Measurements from ENCODE around the gene CCDC102A. TPM values are rescaled to one million over a fixed set of nuclear protein-coding genes. Genes with fewer than 3 reads are reported as not detected.

Gene CCDC102A
- total RNA-seq, 4 donors from 2014 or later, result 1.2 to 9.3 (median 3.4) TPM

GRCh38 chr16:57527027-57527426, 9.3 kb downstream of the CCDC102A start:
- no peaks in the 10 kb centered on the region for H3K4me1 ChIP-seq
- no peak overlapping the region for H3K4me3 ChIP-seq
- DNase-seq (no peak), ATAC-seq (no peak)
- H3K9me3 ChIP-seq, result no peaks in the 10 kb centered on the region
- TF ChIP-seq CTCF (IDR thresholded peaks at IDR 0.05 in 4 of 5, conservative IDR thresholded peaks at IDR 0.05 in 1 of 5) (no peak), POLR2A (IDR thresholded peaks at IDR 0.05) (no peak)
- H3K27me3 ChIP-seq, result no peaks in the 10 kb centered on the region
- H3K27ac ChIP-seq, result no peak overlapping the region
- in situ Hi-C loops (cut with MboI; ENCODE audit: low sequenced_read_pairs in 4 of 4), result no loop called here
- intact Hi-C loops (cut with DNase I; ENCODE audit: low total_unique reads), result no loop called here
- no peaks in the 10 kb centered on the region for H3K36me3 ChIP-seq

GRCh38 chr16:57526498-57526897, 9.9 kb downstream of the CCDC102A start:
- DNase-seq (no peak), ATAC-seq (no peak)
- Histone ChIP-seq H3K27me3 (no peaks in the 10 kb centered on the region), H3K4me1 (no peaks in the 10 kb centered on the region), H3K27ac (no peak overlapping the region), H3K4me3 (no peak overlapping the region), H3K9me3 (no peaks in the 10 kb centered on the region), H3K36me3 (no peaks in the 10 kb centered on the region)
- intact Hi-C loops (cut with DNase I; ENCODE audit: low total_unique reads) (no loop called here), in situ Hi-C loops (cut with MboI; ENCODE audit: low sequenced_read_pairs in 4 of 4) (no loop called here)
- TF ChIP-seq POLR2A (IDR thresholded peaks at IDR 0.05) (no peak), CTCF (IDR thresholded peaks at IDR 0.05 in 4 of 5, conservative IDR thresholded peaks at IDR 0.05 in 1 of 5) (no peak)

- no peaks in the 10 kb centered on the region for H3K27me3 ChIP-seq
- no peaks in the 10 kb centered on the region for H3K4me1 ChIP-seq
- H3K4me3 ChIP-seq, result no peak overlapping the region
- ATAC-seq (no peak), DNase-seq (no peak)
- intact Hi-C loops (cut with DNase I; ENCODE audit: low total_unique reads), result no loop called here
- no peaks in the 10 kb centered on the region for H3K36me3 ChIP-seq
- H3K27ac ChIP-seq, result no peak overlapping the region
- no peaks in the 10 kb centered on the region for H3K9me3 ChIP-seq
- TF ChIP-seq CTCF (IDR thresholded peaks at IDR 0.05 in 4 of 5, conservative IDR thresholded peaks at IDR 0.05 in 1 of 5) (no peak), POLR2A (IDR thresholded peaks at IDR 0.05) (no peak)
- in situ Hi-C loops (cut with MboI; ENCODE audit: low sequenced_read_pairs in 4 of 4), result no loop called here
Observed at GRCh38 chr16:57525761-57526160, 10.6 kb downstream of the CCDC102A start.

- DNase-seq (no peak), ATAC-seq (no peak)
- Histone ChIP-seq H3K36me3 (no peaks in the 10 kb centered on the region), H3K4me3 (no peak overlapping the region), H3K27ac (no peak overlapping the region), H3K4me1 (no peaks in the 10 kb centered on the region), H3K27me3 (no peaks in the 10 kb centered on the region), H3K9me3 (no peaks in the 10 kb centered on the region)
- in situ Hi-C loops (cut with MboI; ENCODE audit: low sequenced_read_pairs in 4 of 4), result loop anchor here in 2 of 4 donors (5.0 kb wide), 1 partner anchor 221 kb away; no protein-coding TSS in a partner anchor
- intact Hi-C loops (cut with DNase I; ENCODE audit: low total_unique reads), result no loop called here
- TF ChIP-seq POLR2A (IDR thresholded peaks at IDR 0.05) (no peak), CTCF (IDR thresholded peaks at IDR 0.05 in 4 of 5, conservative IDR thresholded peaks at IDR 0.05 in 1 of 5) (no peak)
Observed at GRCh38 chr16:57522960-57523359, 13.4 kb downstream of the CCDC102A start.

- Histone ChIP-seq H3K36me3 (no peaks in the 10 kb centered on the region), H3K4me3 (no peak overlapping the region), H3K4me1 (no peaks in the 10 kb centered on the region), H3K9me3 (no peaks in the 10 kb centered on the region), H3K27ac (no peak overlapping the region), H3K27me3 (no peaks in the 10 kb centered on the region)
- intact Hi-C loops (cut with DNase I; ENCODE audit: low total_unique reads) (loop anchor here (1.0 kb wide), 2 partner anchors 101 to 220 kb away; no protein-coding TSS in a partner anchor), in situ Hi-C loops (cut with MboI; ENCODE audit: low sequenced_read_pairs in 4 of 4) (loop anchor here (5.0 to 10.0 kb wide), 4 partner anchors 95 to 218 kb away; no protein-coding TSS in a partner anchor)
- ATAC-seq (peak; percentile 65 to 77), DNase-seq (peak; percentile 25 to 52)
- TF ChIP-seq CTCF (IDR thresholded peaks at IDR 0.05 in 4 of 5, conservative IDR thresholded peaks at IDR 0.05 in 1 of 5) (peak; percentile 80 to 96 (median 90)), POLR2A (IDR thresholded peaks at IDR 0.05) (no peak)
Observed at GRCh38 chr16:57519796-57520360, 16.5 kb downstream of the CCDC102A start.

Measured in gastrocnemius medialis (tissue), 4 donors.